ENCODE results near the gene CISD3.

DNA sequence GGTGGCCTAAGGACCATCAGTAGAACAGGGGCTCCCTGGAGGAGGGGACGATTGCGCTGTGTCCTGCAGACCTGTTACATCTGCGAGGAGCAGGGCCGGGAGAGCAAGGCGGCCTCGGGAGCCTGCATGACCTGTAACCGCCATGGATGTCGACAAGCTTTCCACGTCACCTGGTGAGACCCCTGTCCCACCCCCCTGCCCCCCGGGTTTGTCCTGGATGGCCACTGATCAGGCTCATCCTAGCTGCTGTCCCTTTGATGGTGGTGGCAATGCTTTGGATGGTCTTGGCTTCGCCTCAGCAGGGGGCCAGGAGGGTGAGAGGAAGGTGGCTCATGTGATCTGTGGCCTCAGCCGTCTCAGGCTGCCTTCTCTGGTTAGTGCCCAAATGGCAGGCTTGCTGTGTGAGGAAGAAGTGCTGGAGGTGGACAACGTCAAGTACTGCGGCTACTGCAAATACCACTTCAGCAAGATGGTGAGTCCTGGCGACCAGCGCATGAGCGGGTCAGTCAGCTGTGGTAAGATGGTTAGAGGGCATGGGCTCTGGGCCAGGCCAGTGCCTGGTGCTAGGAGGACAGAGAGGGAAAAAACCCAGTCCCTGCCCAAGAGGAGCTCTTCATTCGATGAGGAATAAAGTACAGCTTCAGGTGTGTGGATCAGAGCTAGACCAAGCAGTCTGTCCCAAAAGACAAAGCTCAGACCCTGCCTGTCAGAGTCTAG, 20.9 kb upstream of the CISD3 start:
- TF ChIP-seq, protein P1, sequence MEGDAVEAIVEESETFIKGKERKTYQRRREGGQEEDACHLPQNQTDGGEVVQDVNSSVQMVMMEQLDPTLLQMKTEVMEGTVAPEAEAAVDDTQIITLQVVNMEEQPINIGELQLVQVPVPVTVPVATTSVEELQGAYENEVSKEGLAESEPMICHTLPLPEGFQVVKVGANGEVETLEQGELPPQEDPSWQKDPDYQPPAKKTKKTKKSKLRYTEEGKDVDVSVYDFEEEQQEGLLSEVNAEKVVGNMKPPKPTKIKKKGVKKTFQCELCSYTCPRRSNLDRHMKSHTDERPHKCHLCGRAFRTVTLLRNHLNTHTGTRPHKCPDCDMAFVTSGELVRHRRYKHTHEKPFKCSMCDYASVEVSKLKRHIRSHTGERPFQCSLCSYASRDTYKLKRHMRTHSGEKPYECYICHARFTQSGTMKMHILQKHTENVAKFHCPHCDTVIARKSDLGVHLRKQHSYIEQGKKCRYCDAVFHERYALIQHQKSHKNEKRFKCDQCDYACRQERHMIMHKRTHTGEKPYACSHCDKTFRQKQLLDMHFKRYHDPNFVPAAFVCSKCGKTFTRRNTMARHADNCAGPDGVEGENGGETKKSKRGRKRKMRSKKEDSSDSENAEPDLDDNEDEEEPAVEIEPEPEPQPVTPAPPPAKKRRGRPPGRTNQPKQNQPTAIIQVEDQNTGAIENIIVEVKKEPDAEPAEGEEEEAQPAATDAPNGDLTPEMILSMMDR (IDR thresholded peaks at IDR 0.05): no peak
- TF ChIP-seq EZH2 (IDR thresholded peaks at IDR 0.05; ENCODE audit: borderline replicate concordance, insufficient read depth, low read depth, low read length, poor library complexity, severe bottlenecking): no peak
